A549 (cell line): ENCODE results near the gene VSTM4. TPM values are rescaled to one million over a fixed set of nuclear protein-coding genes. Genes with fewer than 3 reads are reported as not detected.

Experiments used
- ATAC-seq, 2 experiments: fragments of 200-7000 bp in 1 of 2; fragments of >200 bp in 1 of 2; cut with Nextera tagmentation in 1 of 2; cut with Tn5 transposase in 1 of 2; 3 replicates each; pipeline versions ENCODE4 v1.8.0 to v1.9.1; 2018 to 2020; ENCODE audit warnings: mild to moderate bottlenecking in 1 of 2, moderate library complexity in 1 of 2
- CTCF ChIA-PET: fragments of 300-600 bp; sonication (Branson Sonifier 250); formaldehyde crosslinking; extraction: SDS; loops from one replicate; lab custom pipeline; 2021; ENCODE audit warnings: antibody characterized with exemption, inconsistent platforms; lab: Yijun Ruan, JAX
- POLR2A ChIA-PET: fragments of 350-600 bp; formaldehyde crosslinking; extraction: SDS; loops from one replicate; lab custom pipeline; 2021; ENCODE audit warnings: antibody characterized with exemption, inconsistent platforms; lab: Yijun Ruan, JAX
- DNase-seq, 2 experiments: peaks; one replicate each; pipeline versions ENCODE4 v3.0.0 to v3.0.0-alpha.2; 2011 to 2016; ENCODE audit warnings: low read depth in 1 of 2, low spot score in 1 of 2
- FAIRE-seq: peaks from 2 replicates; lab custom pipeline; 2011; peaks lifted over from hg19 to GRCh38; lab: Jason Lieb, UNC
- H3K27ac ChIP-seq, 2 experiments: fragments of >200 bp; sonication (Bioruptor Twin); formaldehyde crosslinking; 3 replicates each; pipeline ENCODE4 v1.5.1; 2016 to 2017
- H3K4me1 ChIP-seq: fragments of >200 bp; sonication (Bioruptor Twin); formaldehyde crosslinking; 3 replicates; pipeline ENCODE4 v1.6.1; 2016
- H3K4me2 ChIP-seq: fragments of >200 bp; sonication (Bioruptor Twin); formaldehyde crosslinking; 3 replicates; pipeline ENCODE4 v1.6.1; 2016
- H3K4me3 ChIP-seq: fragments of >200 bp; sonication (Bioruptor Twin); formaldehyde crosslinking; 3 replicates; pipeline ENCODE4 v1.5.1; 2016
- H3K9me3 ChIP-seq: fragments of >200 bp; sonication (Bioruptor Twin); formaldehyde crosslinking; 3 replicates; pipeline ENCODE4 v1.6.1; 2016
- BHLHE40 ChIP-seq: IDR thresholded peaks from 2 replicates; pipeline ENCODE4 v1.6.1; 2012; ENCODE audit warnings: low read depth, low read length, inconsistent platforms
- CBX8 ChIP-seq: fragments of 200-600 bp; sonication (generic); IDR thresholded peaks from 2 replicates; pipeline ENCODE4 v1.6.1; 2016
- EHMT2 ChIP-seq: fragments of 200-600 bp; sonication (generic); IDR thresholded peaks from 2 replicates; pipeline ENCODE4 v1.6.1; 2016; ENCODE audit warnings: antibody characterized with exemption, low read depth, mild to moderate bottlenecking, moderate library complexity
- EP300 ChIP-seq, 2 experiments: fragments of >200 bp; sonication (Bioruptor Twin); formaldehyde crosslinking; IDR thresholded peaks; 2 replicates in 1 of 2; 3 replicates in 1 of 2; pipeline ENCODE4 v1.6.1; 2016 to 2017
- FOSL2 ChIP-seq, 2 experiments: fragments of 450-650 bp in 1 of 2; fragments of >200 bp in 1 of 2; sonication (Bioruptor Twin) in 1 of 2; formaldehyde crosslinking; IDR thresholded peaks; 2 replicates each; pipeline versions ENCODE4 v1.5.0 to v1.6.1; 2016 to 2020; ENCODE audit warnings: mild to moderate bottlenecking in 1 of 2, moderate library complexity in 1 of 2
- HEYL ChIP-seq: fragments of 250-450 bp; sonication (Bioruptor Pico); IDR thresholded peaks from 2 replicates; pipeline ENCODE4 v1.8.0; 2021; ENCODE audit warnings: mild to moderate bottlenecking, moderate library complexity
- HOXA7 ChIP-seq: fragments of 250-450 bp; sonication (Bioruptor Pico); IDR thresholded peaks from 2 replicates; pipeline ENCODE4 v1.5.0; 2020; ENCODE audit warnings: mild to moderate bottlenecking, moderate library complexity
- JUNB ChIP-seq: fragments of >200 bp; sonication (Bioruptor Twin); formaldehyde crosslinking; IDR thresholded peaks from 2 replicates; pipeline ENCODE4 v1.6.1; 2016
- KDM5A ChIP-seq: fragments of 200-600 bp; sonication (generic); IDR thresholded peaks from 2 replicates; pipeline ENCODE4 v1.6.1; 2016; ENCODE audit warnings: antibody characterized with exemption, mild to moderate bottlenecking
- MAX ChIP-seq: IDR thresholded peaks from 2 replicates; pipeline ENCODE4 v1.6.1; 2012
- MAZ ChIP-seq: fragments of 150-350 bp; IDR thresholded peaks from 2 replicates; pipeline ENCODE4 v1.6.1; 2014; ENCODE audit warnings: antibody characterized with exemption, low read depth, low read length, borderline replicate concordance
- NFE2L2 ChIP-seq: fragments of 150-350 bp; conservative IDR thresholded peaks from 2 replicates; pipeline ENCODE4 v1.6.1; 2014; ENCODE audit warnings: low read length
- NR3C1 ChIP-seq: fragments of >200 bp; sonication (Bioruptor Twin); formaldehyde crosslinking; IDR thresholded peaks from 3 replicates; pipeline ENCODE4 v1.6.1; 2017
- POLR2A ChIP-seq: IDR thresholded peaks from 2 replicates; pipeline ENCODE4 v1.6.1; 2012; ENCODE audit warnings: mild to moderate bottlenecking, low read length
- POLR2AphosphoS2 ChIP-seq: conservative IDR thresholded peaks from 2 replicates; pipeline ENCODE4 v1.6.1; 2012; ENCODE audit warnings: low read length, improper control_type of control experiment, inconsistent platforms
- RAD21 ChIP-seq, 2 experiments: fragments of >200 bp in 1 of 2; sonication (Bioruptor Twin) in 1 of 2; formaldehyde crosslinking in 1 of 2; IDR thresholded peaks in 1 of 2; conservative IDR thresholded peaks in 1 of 2; 2 replicates in 1 of 2; 3 replicates in 1 of 2; pipeline ENCODE4 v1.6.1; 2012 to 2018; ENCODE audit warnings: inconsistent platforms in 1 of 2
- REST ChIP-seq: fragments of 200-600 bp; sonication (generic); IDR thresholded peaks from 2 replicates; pipeline ENCODE4 v1.6.1; 2016; ENCODE audit warnings: antibody characterized with exemption, mild to moderate bottlenecking, moderate library complexity
- RNF2 ChIP-seq: fragments of 200-600 bp; sonication (generic); IDR thresholded peaks from 2 replicates; pipeline ENCODE4 v1.6.1; 2016; ENCODE audit warnings: low read depth, mild to moderate bottlenecking, antibody characterized with exemption, moderate library complexity, borderline replicate concordance
- SMC3 ChIP-seq: fragments of >200 bp; sonication (Bioruptor Twin); formaldehyde crosslinking; IDR thresholded peaks from 3 replicates; pipeline ENCODE4 v1.6.1; 2018; ENCODE audit warnings: inconsistent platforms
- TFCP2L1 ChIP-seq: fragments of 250-450 bp; sonication (Bioruptor Pico); IDR thresholded peaks from 2 replicates; pipeline ENCODE4 v1.5.0; 2021; ENCODE audit warnings: mild to moderate bottlenecking
- ZC3H11A ChIP-seq: fragments of 450-650 bp; IDR thresholded peaks from 2 replicates; pipeline ENCODE4 v1.6.1; 2014; ENCODE audit warnings: antibody characterized with exemption, mild to moderate bottlenecking
- ZNF302 ChIP-seq: fragments of 250-450 bp; sonication (Bioruptor Pico); IDR thresholded peaks from 2 replicates; pipeline ENCODE4 v1.9.0; 2021; ENCODE audit warnings: inconsistent platforms, mild to moderate bottlenecking, moderate library complexity
- ZSCAN20 ChIP-seq: fragments of 250-450 bp; sonication (Bioruptor Pico); IDR thresholded peaks from 2 replicates; pipeline ENCODE4 v1.8.0; 2022; ENCODE audit warnings: mild to moderate bottlenecking, moderate library complexity
- WGBS: methylation state at CpG from one replicate; pipeline ENCODE4 v1.1.6; 2017; ENCODE audit errors: missing lambda C conversion rate; 5-methylcytosine and 5-hydroxymethylcytosine counted together
- polyA plus RNA-seq, 4 experiments: library from polyadenylated mRNA; depleted of rRNA in 3 of 4; stranded (reverse); fragments of >200 nt; fragmentation: RNase III in 1 of 4; extraction: RNeasy Plus Mini Kit Qiagen cat#74134 plus additional on column Dnase treatment in 1 of 4; gene quantifications; 2 replicates in 3 of 4; 3 replicates in 1 of 4; pipeline ENCODE4 v1.2.3, GENCODE V29; 2011 to 2017
- TF ChIP-seq, protein P1 (sequence below): fragments of 250-450 bp; sonication (Bioruptor Pico); IDR thresholded peaks from 2 replicates; pipeline ENCODE4 v1.5.0; 2020; ENCODE audit warnings: low read depth, mild to moderate bottlenecking, moderate library complexity
- TF ChIP-seq, protein P2 (sequence below): IDR thresholded peaks from 2 replicates; pipeline ENCODE4 v1.6.1; 2012; ENCODE audit warnings: low read depth, borderline replicate concordance

The VSTM4 gene
- polyA plus RNA-seq, 2 of the 4 experiments (the other 2 are of a cell fraction): 0.18 to 0.53 TPM

DNA sequence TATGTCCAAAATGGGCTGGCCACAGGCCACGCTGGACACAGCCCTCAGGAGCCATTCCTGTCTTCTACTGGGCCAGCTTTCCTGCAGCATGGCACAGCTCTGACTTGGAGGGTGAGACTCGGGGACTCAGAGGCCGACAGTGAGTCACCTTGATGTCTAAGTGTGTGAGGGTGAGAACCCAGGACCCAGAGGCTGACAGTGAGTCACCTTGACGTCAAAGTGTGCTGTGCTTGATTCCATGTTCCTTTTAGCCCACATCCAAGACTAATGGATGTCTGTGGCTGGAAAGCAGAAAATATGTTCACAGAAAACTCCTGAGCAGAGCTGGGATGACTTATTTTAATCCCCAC, 24.5 kb upstream of the VSTM4 start:
- FAIRE-seq (no peak), ATAC-seq (peak; percentile 92 to 95), DNase-seq (peak; percentile 68 to 71)
- H3K4me1 ChIP-seq: peaks cover 18% of the 10 kb centered on the region
- 0% methylated on average over 3 of the region's 4 CpGs for WGBS
- peak overlapping the region; percentile 46 for H3K4me2 ChIP-seq
- POLR2A ChIA-PET: interaction anchor here (1.1 kb wide), 1 partner anchor 22 kb away, joined by 3 read pairs; no protein-coding TSS in a partner anchor
- CTCF ChIA-PET: interaction anchor here (0.6 to 1.7 kb wide), 5 partner anchors 11 to 238 kb away, joined by 3 to 5 read pairs (median 3); no protein-coding TSS in a partner anchor
- H3K4me3 ChIP-seq: no peak overlapping the region
- TF ChIP-seq TFCP2L1 (CRISPR knock-in tag): no peak
- peak; percentile 37; the same call in 1 of the 2 replicates for TF ChIP-seq FOSL2 (IDR thresholded peaks at IDR 0.05)
- peak; percentile 67 for TF ChIP-seq FOSL2 (CRISPR knock-in tag; IDR thresholded peaks at IDR 0.05)
- peak; percentile 30; the same call in 1 of the 2 replicates for TF ChIP-seq MAX
- TF ChIP-seq JUNB: peak; percentile 42; the same call in 1 of the 2 replicates
- TF ChIP-seq EP300 (IDR thresholded peaks at IDR 0.05): no peak
- TF ChIP-seq, all 56 proteins: peak for 3
- Histone ChIP-seq H3K27ac (peak overlapping the region; percentile 59 to 79), H3K9me3 (no peaks in the 10 kb centered on the region)

DNA sequence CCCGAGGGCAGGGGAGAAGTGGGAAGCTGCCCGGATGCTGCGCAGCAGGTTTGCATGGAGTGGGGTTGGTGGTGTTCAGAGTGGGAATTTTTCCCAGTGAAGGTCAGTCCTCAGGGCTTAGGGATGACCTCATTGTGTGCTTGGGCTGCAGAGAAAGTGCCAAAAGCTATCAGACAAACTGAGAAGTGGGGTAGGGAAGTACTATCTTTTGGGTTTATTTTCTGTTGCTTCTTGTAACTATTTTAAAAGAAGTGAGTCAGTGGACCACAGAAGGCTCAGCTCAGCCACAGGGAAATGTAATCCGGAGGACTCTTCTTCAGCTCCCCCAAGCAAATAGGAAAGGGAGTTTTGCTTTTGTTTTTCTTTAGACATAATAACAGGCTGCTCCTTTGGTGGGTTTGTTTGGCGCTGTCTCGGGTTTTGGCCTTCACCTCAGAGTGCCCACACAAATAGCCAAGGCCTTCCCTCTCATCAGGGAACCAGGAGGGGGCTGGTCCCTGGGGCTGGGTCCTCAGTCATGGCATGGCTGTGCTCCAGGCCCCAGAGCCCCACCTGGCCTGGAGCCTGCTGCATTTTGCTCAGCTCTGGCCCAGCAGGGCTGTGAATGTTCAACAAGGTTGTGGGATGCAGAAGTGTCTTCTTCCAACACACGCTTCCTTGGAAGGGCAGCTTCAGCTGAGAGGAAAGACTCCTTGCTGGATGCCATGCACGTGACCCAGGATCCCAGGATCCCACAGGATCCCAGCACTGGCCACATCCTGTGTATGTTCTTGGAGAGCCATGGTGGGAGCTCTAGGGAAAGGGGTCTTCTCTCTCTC, 23.9 kb upstream of the VSTM4 start:
- peak overlapping the region; percentile 56 to 79 for H3K27ac ChIP-seq
- ChIA-PET CTCF (interaction anchor here (1.4 to 1.7 kb wide), 4 partner anchors 11 to 22 kb away, joined by 3 to 5 read pairs (median 4); no protein-coding TSS in a partner anchor), POLR2A (interaction anchor here (1.1 kb wide), 1 partner anchor 22 kb away, joined by 3 read pairs; no protein-coding TSS in a partner anchor)
- no peak overlapping the region for H3K4me3 ChIP-seq
- H3K9me3 ChIP-seq: no peaks in the 10 kb centered on the region
- TF ChIP-seq EHMT2 (no peak), HEYL (CRISPR knock-in tag) (no peak), RNF2 (no peak), REST (no peak), ZC3H11A (no peak), POLR2AphosphoS2 (no peak), NFE2L2 (no peak), BHLHE40 (no peak), MAZ (no peak), ZNF302 (no peak), RAD21 (conservative IDR thresholded peaks at IDR 0.05 in 1 of 2, IDR thresholded peaks at IDR 0.05 in 1 of 2) (no peak), HOXA7 (CRISPR knock-in tag) (no peak), KDM5A (no peak), CBX8 (no peak), NR3C1 (no peak), ZSCAN20 (CRISPR knock-in tag) (no peak), POLR2A (no peak), SMC3 (no peak)
- TF ChIP-seq, protein P1, sequence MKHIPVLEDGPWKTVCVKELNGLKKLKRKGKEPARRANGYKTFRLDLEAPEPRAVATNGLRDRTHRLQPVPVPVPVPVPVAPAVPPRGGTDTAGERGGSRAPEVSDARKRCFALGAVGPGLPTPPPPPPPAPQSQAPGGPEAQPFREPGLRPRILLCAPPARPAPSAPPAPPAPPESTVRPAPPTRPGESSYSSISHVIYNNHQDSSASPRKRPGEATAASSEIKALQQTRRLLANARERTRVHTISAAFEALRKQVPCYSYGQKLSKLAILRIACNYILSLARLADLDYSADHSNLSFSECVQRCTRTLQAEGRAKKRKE (CRISPR knock-in tag): no peak
- TF ChIP-seq, protein P2, sequence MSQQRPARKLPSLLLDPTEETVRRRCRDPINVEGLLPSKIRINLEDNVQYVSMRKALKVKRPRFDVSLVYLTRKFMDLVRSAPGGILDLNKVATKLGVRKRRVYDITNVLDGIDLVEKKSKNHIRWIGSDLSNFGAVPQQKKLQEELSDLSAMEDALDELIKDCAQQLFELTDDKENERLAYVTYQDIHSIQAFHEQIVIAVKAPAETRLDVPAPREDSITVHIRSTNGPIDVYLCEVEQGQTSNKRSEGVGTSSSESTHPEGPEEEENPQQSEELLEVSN: no peak
- ATAC-seq (peak; percentile 42 to 51; a peak in 5 of 6 replicates), FAIRE-seq (no peak), DNase-seq (no peak)
- peaks cover 18% of the 10 kb centered on the region for H3K4me1 ChIP-seq
- WGBS: 42% methylated on average over 6 of the region's 8 CpGs
- peak overlapping the region; percentile 46 for H3K4me2 ChIP-seq
